Coronary artery (tissue), 2 donors: ENCODE data around the gene CDC42BPA.

Experiments
- DNase-seq: peaks from one replicate; pipeline ENCODE4 v3.0.0-alpha.2; 2017; ENCODE audit warnings: low spot score
- H3K27ac ChIP-seq, 2 donors: fragments of 200-600 bp; sonication (generic); one replicate each; pipeline ENCODE4 v1.5.1; 2016 to 2019
- H3K4me3 ChIP-seq: fragments of 200-600 bp; sonication (generic); 2 replicates; pipeline ENCODE4 v1.5.1; 2016; ENCODE audit warnings: mild to moderate bottlenecking, moderate library complexity
- TF ChIP-seq, protein P1 (sequence below): fragments of 200-600 bp; sonication (generic); IDR thresholded peaks from one replicate; pipeline ENCODE4 v1.5.1; 2019; ENCODE audit warnings: antibody characterized with exemption

The CDC42BPA gene, protein sequence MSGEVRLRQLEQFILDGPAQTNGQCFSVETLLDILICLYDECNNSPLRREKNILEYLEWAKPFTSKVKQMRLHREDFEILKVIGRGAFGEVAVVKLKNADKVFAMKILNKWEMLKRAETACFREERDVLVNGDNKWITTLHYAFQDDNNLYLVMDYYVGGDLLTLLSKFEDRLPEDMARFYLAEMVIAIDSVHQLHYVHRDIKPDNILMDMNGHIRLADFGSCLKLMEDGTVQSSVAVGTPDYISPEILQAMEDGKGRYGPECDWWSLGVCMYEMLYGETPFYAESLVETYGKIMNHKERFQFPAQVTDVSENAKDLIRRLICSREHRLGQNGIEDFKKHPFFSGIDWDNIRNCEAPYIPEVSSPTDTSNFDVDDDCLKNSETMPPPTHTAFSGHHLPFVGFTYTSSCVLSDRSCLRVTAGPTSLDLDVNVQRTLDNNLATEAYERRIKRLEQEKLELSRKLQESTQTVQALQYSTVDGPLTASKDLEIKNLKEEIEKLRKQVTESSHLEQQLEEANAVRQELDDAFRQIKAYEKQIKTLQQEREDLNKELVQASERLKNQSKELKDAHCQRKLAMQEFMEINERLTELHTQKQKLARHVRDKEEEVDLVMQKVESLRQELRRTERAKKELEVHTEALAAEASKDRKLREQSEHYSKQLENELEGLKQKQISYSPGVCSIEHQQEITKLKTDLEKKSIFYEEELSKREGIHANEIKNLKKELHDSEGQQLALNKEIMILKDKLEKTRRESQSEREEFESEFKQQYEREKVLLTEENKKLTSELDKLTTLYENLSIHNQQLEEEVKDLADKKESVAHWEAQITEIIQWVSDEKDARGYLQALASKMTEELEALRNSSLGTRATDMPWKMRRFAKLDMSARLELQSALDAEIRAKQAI (N-terminal part only)

DNA sequence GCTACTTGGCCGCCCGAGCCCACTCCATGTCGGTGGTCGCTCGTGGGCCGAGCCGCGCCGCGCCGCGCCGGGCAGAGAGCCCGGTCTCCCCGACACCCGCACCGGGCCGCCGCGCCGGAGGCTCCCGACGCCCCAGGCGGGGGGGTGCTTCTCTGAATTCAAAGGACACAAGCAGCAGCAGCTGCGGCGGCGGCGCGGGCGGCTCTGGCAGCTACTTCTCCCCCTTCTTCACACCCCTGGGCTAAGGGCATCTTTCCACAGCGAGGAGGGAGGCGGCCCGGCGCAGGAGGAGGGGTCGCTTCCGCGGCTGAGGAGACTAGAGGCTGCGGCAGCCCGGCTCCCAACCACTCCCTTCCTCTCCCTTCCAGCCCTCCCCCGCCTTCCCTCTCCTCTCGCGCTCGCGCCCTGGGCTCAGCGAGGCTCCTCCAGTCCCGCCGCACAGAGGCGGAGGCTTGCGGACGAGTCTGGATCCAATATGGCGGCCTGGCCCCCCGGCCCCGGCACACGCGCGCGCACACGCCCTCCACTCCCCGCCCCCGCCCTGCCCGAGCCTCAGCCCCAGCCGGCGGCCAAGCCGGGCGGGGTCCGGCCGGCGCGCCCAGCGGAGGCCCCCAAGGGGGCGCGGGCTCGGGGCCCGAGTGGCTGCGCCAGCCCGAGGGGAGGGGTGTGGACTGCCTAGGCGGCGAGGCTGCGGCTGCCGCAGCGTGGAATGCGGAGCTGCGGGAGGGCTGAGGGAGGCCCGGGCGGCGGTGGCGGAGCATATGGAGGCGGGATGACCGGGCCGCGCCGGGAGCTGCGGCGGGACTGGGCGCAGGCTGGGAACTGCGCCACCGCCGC is at the start of gene CDC42BPA:
Gene CDC42BPA (minus strand): TSS at position 477 of the 837 bp plus-strand sequence. CDS start 1,310 bp downstream, outside the sequence.
- TF ChIP-seq, protein P1, sequence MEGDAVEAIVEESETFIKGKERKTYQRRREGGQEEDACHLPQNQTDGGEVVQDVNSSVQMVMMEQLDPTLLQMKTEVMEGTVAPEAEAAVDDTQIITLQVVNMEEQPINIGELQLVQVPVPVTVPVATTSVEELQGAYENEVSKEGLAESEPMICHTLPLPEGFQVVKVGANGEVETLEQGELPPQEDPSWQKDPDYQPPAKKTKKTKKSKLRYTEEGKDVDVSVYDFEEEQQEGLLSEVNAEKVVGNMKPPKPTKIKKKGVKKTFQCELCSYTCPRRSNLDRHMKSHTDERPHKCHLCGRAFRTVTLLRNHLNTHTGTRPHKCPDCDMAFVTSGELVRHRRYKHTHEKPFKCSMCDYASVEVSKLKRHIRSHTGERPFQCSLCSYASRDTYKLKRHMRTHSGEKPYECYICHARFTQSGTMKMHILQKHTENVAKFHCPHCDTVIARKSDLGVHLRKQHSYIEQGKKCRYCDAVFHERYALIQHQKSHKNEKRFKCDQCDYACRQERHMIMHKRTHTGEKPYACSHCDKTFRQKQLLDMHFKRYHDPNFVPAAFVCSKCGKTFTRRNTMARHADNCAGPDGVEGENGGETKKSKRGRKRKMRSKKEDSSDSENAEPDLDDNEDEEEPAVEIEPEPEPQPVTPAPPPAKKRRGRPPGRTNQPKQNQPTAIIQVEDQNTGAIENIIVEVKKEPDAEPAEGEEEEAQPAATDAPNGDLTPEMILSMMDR, result no peak
- peak; percentile 90 for DNase-seq
- Histone ChIP-seq H3K4me3 (peak within 1 kb of the TSS; percentile 97), H3K27ac (peak within 1 kb of the TSS; percentile 89 to 98)

DNA sequence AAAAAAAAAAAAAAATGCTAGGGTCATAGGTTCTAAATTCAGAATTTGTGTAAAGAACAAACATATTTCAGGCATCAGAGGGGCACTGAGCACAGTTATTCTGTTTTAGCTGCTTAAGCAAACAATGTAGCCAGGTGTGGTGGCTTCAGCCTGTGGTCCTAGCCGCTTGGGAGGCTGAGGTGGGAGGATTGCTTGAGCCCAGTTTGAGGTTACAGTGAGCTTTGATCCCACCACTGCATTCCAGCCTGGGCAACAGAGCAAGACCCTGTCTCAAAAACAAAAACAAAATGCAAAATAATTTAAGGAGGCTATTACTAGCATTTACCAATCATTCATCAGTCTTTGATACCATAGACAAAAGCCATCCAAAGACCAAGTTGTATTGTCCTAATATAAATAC is 49.7 kb upstream of the CDC42BPA start:
- DNase-seq, result no peak
- H3K27ac ChIP-seq, result no peak overlapping the region
- no peak overlapping the region for H3K4me3 ChIP-seq
- TF ChIP-seq, protein P1, result no peak

DNA sequence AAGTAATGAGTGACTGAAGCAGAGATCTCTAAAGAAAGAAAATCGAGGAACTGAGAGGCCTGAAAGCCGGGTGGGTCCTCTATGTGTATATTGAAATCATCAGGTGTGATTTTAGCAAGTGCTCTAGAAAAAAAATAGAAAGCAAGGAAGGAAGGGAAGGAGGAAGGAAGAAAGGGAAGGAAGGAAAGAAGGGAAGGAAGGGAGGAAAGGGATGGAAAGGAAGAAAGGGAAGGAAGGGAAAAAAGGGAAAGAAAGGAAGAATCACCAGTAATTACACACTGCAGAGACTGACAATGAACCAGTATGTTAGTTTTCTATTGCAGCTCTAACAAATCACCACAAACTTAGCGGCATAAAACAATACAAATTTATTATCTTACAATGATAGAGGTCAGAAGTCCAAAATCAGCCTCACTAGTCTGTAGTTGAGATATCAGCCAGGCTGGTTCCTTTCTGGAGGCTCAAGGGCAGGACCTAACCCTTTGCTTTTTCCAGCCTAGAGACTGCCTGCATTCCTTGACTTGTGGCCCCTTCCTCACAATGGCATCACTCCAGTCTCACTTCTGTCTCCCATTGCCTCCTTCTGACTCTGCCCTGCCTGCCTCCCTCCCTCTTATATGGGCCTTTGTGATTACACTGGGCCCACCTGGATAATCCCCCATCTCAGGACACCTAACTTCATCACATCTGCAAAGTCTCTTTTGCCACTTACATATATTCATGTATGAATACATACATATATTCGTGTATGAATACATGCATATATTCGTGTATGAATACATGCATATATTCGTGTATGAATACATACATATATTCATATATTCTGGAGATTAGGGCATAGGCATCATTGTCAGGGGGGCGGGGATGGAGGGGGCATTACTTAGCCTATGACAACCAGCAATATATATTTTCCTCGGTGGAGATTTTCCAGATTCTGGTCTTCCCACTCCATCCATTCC is 47.5 kb upstream of the CDC42BPA start:
- TF ChIP-seq, protein P1, result no peak
- no peak for DNase-seq

DNA sequence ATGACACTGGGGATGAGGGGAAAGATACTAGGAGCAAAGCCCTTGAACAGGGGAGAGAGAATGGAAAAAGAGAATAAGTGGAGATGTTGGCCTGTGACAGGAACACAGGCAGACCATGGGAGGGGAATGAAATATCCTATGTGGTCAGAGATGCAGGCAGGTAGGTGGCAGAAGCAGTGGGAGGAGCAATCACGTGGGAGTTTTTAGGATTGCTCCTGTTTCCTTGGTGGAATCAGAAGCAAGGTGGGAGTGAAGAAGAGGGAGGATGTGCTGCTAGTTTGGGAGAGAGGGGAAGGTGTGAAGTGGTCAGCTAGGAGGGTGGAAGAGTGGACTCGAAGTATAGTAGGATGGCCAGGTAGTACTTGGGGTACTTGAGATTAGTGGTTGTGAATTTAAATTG is 46.4 kb upstream of the CDC42BPA start:
- DNase-seq, result no peak
- H3K27ac ChIP-seq, result no peak overlapping the region
- TF ChIP-seq, protein P1, result no peak
- no peak overlapping the region for H3K4me3 ChIP-seq

More for the DNA sequence above, 47.5 kb upstream of the CDC42BPA start:
- no peak overlapping the region for H3K4me3 ChIP-seq
- no peak overlapping the region for H3K27ac ChIP-seq

DNA sequence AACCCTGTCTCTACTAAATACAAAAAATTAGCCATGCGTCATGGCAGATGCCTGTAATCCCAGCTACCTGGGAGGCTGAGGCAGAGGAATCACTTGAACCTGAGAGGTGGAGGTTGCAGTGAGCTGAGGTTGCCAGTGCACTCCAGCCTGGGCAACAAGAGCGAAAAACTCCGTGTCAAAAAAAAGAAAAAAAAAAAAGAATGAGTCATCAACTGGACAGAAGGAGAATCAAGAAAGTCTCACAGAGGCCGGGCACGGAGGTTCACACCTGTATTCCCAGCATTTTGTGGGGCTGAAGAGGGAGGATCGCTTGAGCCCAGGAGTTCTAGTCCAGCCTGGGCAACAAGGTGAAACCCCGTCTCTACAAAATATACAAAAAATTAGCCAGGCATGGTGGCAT is 45.5 kb upstream of the CDC42BPA start:
- Histone ChIP-seq H3K4me3 (no peak overlapping the region), H3K27ac (no peak overlapping the region)
- no peak for DNase-seq
- TF ChIP-seq, protein P1, result no peak

DNA sequence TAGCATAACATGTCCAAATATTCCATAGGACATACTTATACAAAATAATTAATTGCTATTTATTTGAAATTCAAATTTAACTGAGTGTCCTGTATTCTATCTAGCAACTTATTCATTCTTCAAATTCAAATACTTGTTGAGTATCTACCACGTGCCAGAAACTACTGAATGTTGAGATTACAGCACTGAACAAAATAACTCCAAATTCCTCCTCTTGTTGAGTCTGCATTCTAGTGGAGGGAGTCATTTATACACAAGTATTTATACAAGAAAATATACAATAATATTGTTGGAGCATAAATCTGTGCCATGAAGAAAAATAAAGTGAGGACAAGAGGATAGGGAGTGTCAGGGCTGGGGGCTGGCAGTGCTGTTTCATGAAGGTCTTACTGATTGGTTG is 43.7 kb upstream of the CDC42BPA start:
- no peak for DNase-seq
- H3K27ac ChIP-seq, result no peak overlapping the region
- TF ChIP-seq, protein P1, result no peak
- H3K4me3 ChIP-seq, result no peak overlapping the region
